GM19324 (cell line): Measurements from ENCODE around the gene TP53I13.

Experiments
- ATAC-seq: cut with Tn5 transposase; IDR thresholded peaks from one replicate; pipeline ENCODE4 v1.9.1; 2021; ENCODE audit warnings: mild to moderate bottlenecking, moderate library complexity; ENCODE audit not compliant: unreplicated experiment, low FRiP score

Gene TP53I13

DNA sequence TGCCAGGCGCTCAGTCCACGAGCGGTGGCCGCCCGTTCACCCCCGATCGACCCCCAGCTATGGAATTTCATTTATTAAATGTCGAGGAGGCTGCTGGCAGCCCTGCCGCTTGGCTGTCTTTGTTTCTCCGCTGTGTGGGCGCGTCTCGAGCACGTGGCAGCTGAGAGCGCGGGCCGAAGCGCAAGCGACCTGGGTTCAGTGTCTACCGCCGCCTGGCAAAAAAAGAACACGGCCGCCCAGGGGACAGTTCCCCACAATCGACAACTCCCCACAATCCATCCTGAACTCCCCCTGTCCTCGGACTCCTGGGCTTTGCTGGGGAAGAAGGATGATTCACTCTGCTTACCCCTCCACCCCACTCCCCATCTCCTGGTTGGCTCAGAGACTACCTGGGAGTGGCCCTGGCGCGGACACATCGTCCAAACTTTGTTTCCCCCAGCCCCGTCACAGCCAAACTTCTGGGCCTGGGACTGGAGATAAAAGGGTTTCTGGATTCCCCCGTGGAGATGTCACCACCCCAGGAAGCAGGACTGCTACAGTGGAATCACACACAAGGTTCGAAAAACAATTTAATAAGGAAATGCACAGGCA lies 22.7 kb downstream of the TP53I13 start:
- no peak for ATAC-seq

DNA sequence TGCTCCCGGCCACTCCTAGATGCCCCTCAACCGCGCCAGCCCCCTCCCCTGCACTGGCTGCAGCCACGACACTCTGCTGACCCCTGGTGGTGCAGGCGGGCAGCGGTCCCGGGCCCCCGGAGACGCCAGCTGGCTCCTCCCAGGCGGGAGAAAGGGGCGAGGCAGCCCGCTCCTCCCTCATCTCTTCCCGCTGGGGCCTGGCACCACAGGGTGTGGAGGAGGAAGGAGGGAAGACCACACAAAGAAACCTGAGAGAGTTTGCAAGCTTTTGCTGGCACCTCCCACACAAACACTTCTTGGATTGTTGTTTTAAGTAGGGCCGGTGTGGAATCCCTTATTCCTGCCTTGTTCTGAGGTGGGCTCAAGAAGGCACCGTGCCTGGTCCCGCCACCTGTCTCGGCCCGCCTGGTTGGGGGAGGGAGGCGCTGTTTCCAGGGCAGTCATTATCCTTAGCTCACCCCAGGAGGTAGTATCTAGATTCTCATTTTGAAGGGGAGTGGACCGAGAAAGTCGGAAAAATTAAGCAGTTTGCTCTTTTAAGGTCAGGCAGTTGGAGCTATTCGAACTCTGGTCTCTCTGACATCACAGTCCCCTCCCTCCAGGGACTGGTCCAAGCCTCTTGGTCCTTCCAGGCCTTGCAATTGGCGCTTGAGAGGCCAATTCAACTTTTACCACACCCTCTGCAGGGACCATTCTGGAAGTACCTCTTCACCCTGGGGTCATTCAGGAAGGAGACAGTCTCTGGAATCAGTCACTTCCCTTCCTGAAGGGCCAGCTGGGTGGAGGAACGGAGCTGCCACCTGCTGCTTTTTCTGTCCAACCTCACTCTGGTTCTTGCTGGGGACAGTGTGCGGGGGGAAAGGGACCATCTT lies 23.5 kb downstream of the TP53I13 start:
- ATAC-seq = no peak

- no peak for ATAC-seq
Observed at GRCh38 chr17:29592850-29593551, 24.5 kb downstream of the TP53I13 start, which contains the start of gene ANKRD13B. Gene ANKRD13B (plus strand): TSS chr17:29593132. CDS start chr17:29593622, 490 bp downstream.

- ATAC-seq = no peak
Observed at GRCh38 chr17:29593591-29594518, 25.4 kb downstream of the TP53I13 start.

DNA sequence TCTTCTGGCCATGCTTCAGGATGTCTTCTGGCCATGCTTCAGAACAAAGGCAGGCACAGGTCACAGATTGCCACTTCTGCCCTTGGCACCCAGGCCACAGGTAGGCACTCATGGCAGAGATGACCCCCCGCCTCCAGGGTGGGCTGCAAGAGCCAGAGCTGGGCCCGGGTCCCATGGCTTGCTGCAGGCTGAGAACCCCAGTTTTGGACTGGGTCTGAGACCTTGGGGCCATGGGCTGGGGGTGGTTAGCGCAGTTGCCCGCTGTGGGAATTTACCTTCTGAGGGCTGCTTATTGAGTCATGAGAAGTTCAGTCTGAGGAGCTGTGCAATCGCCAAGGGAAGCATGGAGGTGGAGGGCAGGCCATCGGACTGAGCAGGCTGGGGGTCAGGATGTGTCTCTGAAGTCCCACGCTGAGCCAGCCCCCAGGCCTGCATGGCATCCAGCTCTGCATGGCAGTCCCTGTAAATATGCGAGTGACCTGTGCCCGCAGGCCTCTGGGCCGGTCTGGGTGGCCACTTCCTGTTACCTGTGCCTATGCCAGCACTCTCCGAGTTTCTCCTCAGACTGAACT lies 26.1 kb downstream of the TP53I13 start:
- ATAC-seq = no peak

- ATAC-seq = no peak
Observed at GRCh38 chr17:29595107-29595942, 26.8 kb downstream of the TP53I13 start.

GRCh38 chr17:29595943-29596774 lies 27.7 kb downstream of the TP53I13 start:
- no peak for ATAC-seq

DNA sequence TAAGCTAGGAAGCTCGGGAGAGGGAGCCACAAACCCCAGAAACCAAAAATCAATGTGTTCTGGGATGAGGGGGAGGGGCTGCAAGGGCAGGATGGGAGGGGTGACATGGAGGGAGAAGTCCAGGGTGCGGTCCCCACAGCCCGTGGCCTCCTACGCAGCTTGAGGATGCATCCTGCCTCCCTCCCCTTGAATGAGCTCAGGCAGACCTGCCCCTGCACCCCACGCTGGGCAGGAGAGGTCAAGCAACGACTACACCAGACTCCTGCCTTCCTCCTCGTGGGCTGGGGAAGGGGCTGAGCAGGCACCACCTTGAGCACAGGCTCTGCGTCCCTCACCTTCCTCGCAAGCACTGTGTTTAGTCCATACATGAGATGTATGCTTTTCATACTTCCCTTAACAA lies 28.3 kb downstream of the TP53I13 start:
- ATAC-seq = no peak

DNA sequence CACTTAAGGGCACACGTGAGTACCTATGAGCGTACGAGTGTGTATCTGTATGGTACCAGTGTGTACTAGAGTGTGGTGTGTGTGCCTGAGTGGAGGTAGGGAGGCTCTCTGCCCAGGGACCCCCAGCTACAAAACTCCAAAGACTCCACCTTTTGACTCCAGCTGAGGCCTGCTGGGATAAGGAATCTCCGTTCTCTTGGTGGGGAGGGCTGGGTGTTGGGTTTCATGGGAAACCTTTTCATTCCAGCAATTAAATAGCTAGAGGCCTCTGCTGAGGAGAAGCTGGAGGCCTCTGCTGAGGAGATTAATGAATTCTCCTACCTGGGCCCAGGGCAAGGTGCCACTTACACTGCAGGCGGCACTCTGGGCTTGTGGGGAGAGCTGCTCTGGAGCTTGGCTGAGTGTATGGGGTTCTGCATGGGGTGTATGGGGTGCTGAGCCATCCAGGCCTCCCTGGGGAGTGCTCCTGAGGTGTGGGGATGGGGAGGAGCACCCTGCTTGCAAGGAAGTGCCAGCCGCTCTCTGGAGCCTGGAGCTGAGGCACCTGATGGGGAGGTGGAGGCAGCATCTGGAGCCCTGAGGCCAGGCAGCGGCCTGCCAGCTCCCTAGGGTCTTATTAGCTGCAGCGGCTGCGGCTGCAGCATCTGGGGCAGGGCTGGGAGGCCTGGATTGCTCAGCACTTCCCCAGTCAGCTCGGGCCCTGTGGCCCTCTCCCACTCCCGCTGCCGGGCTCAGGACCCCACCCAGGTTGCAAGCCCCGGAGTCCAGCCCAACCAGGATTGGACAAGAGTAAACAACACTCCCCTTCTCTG lies 29.1 kb downstream of the TP53I13 start:
- ATAC-seq = no peak

DNA sequence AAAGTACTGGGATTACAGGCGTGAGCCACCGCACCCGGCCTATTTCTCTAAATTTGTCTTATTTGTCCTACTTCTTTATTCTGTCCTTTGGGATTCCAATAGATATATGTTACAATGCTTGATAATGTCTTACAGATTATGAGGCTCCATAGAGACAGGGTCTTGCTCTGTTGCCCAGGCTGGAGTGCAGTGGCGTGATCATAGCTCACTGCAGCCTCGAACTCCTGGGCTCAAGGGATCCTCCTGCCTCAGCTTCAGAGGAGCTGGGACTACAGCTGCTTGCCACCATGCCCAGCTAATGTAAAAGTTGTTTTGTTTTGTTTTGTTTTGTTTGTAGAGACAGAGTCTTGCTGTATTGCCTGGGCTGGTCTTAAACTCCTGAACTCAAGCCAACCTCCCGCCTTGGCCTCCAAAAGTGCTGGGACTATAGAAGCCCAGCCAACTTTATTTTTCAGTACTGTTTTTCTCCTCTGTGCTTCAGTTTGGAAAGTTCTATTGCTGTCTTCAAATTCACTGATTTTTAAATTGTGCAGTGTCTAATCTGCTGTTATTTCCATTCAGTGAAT lies 34.7 kb downstream of the TP53I13 start:
- ATAC-seq = no peak

GRCh38 chr17:29607557-29608195 lies 39.2 kb downstream of the TP53I13 start:
- ATAC-seq = no peak

DNA sequence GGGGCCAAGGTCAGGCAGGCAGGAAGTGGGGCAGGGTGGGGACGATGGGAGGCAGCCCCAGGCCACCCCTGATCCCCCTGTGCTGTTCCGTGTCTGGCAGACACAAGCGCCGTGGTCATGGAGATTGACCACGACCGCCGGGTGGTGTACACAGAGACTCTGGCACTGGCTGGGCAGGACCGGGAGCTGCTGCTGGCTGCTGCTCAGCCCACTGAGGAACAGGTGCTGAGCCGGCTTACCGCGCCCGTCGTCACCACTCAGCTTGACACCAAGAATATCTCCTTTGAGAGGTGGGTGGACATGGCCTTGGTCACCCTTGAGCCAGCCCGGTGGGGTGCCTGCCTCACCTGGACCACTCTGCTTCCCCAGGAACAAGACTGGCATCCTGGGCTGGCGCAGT lies 40.5 kb downstream of the TP53I13 start:
- ATAC-seq = no peak

DNA sequence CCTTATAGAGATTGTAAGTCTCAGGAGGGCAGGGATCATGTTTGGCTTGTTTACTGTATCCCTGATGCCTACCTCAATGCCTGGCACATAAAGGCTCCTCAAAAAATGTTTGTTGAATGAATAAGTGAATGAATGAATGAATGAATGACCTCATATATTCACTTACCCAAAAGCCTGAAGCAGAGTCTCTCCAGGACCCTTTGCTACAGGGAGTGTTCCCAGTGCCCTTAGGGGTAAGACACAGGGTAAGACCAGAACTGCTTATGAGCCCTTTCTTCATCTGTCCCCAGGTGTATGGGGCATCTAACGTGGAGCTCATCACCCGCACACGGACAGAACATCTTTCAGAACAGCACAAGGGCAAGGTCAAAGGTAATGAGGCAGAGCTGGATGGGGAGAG lies 41.9 kb downstream of the TP53I13 start:
- no peak for ATAC-seq

GRCh38 chr17:29611351-29612093 lies 43.0 kb downstream of the TP53I13 start:
- no peak for ATAC-seq

DNA sequence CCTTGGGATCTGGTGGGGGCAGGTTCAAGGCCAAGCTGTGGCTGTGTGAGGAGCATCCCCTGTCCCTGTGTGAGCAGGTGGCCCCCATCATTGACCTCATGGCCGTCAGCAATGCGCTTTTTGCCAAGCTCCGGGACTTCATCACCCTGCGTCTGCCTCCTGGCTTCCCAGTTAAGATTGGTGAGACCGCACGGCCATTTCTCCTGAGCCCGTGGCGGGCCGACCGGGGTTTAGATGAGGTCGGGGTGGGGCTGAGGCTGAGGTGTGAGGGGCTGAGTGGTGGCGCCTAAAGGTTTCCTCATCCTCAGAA lies 43.5 kb downstream of the TP53I13 start:
- no peak for ATAC-seq
